ENCODE results near the gene FBXW7.

The FBXW7 gene

GRCh38 chr4:152283801-152284470, 252.0 kb downstream of the FBXW7 start:
- DNase-seq (ENCODE audit: low read depth, low spot score) = no peak

GRCh38 chr4:152281822-152282221, 254.1 kb downstream of the FBXW7 start:
- no peak for DNase-seq (ENCODE audit: low read depth, low spot score)

GRCh38 chr4:152281211-152281610, 254.7 kb downstream of the FBXW7 start:
- DNase-seq (ENCODE audit: low read depth, low spot score) = no peak

- DNase-seq (ENCODE audit: low read depth, low spot score) = no peak
Observed at GRCh38 chr4:152279234-152279566, 256.7 kb downstream of the FBXW7 start.

- no peak for DNase-seq (ENCODE audit: low read depth, low spot score)
Observed at GRCh38 chr4:152278505-152279233, 257.2 kb downstream of the FBXW7 start.

GRCh38 chr4:152278172-152278504, 257.8 kb downstream of the FBXW7 start:
- DNase-seq (ENCODE audit: low read depth, low spot score) = no peak

GRCh38 chr4:152277333-152277732, 258.6 kb downstream of the FBXW7 start:
- DNase-seq (ENCODE audit: low read depth, low spot score) = no peak

GRCh38 chr4:152273343-152273742, 262.5 kb downstream of the FBXW7 start:
- no peak for DNase-seq (ENCODE audit: low read depth, low spot score)

Measured in activated naive CD8-positive, alpha-beta T cell treated with anti-CD3 and anti-CD28 coated beads, Interleukin-2, amount 50 U/mL, for 16 hours (primary cell).